Measurements from ENCODE around the gene CFAP61.

Gene CFAP61

DNA sequence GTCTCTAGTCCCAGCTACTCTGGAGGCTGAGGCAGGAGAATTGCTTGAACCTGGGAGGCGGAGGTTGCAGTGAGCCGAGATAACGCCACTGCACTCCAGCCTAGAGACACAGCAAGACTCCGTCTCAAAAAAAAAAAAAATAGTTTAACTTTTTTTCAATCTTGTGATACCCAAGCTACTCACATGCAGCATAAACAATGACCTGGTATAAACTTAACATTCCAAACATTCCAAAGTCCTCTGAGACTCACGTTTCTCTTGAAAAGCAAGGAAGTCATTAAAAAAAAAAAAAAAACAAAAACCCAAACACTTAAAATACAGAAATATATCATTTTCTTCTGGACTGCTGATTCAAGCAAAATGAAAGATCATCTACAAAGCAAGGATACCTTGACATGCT is 14.4 kb upstream of the CFAP61 start:
- FAIRE-seq: no peak

DNA sequence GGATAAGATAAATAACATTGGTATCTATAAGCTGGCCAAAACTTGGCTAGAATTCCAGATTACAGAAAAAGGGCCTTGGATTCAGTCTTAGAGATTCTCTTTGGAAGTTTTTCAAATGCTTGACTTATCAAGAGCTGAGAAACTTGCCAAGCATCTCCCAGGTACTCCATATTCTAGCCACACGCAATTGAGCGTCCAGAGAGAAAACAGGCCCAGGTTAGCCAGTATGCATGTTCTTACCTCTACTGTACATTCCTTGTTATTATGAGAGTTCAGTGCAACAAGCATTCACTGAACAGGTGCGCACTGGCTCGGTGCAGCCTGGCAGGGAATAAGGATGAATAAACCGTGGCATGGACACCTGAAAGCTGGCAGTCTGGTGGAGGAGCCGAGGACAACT is 13.7 kb upstream of the CFAP61 start:
- no peak for FAIRE-seq

DNA sequence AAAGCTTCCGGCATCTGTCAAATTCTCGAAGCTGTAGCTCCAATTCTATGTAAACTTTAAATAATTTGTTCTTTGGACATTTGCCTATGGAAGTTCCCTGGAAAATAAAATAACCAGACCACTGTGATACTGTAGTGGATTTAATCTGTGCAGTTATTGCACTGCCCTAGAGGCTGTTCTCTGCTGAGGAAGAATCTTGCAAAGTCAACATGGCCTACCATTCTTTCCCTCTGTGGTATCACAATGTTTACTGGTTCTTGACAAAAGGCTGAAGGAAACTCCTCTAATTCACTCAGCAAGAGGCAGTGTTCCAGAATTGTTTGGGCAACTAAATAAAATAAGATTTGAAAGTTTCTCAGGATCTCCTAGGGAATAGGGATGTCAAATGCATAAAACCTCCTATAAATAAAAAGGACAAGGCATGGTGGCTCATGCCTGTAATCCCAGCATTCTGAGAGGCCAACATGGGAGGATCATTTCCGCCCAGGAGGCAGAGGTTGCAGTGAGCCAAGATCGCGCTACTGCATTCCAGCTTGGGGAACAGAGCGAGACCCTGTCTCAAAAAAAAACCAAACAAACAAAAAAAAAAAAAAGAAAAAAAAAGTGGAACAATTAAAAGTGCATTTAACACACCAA is 12.5 kb upstream of the CFAP61 start:
- FAIRE-seq: no peak

GRCh38 chr20:20051767-20052073 is 612 bp upstream of the CFAP61 start:
- no peak for FAIRE-seq

DNA sequence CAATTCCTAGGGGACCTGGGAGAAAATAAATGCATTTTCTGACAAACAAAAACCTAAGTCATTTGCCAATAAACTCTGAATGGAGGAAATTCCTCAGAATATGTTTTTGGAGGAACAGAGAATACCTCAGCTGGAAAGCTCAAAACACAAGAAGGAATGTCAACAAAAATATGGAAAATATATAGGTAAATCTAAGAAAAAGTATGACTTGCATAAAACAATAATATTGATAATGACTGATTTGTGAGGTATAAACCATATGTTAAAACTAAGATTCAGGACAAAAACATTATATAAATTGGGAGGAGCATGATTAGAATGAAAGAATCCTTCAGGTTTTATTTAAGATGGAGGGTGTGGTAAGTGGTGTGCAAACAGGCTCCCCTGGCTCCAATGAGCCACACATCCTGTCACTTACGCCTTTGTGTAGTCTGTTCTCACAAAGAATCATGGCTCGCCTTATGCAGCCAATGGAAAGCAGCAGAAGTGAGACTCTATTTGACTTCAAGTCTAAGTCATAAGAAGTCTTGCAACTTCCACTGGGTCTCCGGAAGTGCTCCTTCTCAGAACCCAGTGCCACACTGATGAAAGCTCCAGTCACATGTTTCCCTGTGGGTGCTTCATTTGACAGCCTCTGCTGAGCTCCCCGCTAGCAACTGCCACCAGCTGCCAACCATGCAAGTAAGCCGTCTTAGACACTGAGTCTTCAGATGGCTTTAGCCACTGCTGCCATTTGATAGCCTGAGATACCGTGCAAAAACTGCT is 8.1 kb downstream of the CFAP61 start:
- no peak for FAIRE-seq

DNA sequence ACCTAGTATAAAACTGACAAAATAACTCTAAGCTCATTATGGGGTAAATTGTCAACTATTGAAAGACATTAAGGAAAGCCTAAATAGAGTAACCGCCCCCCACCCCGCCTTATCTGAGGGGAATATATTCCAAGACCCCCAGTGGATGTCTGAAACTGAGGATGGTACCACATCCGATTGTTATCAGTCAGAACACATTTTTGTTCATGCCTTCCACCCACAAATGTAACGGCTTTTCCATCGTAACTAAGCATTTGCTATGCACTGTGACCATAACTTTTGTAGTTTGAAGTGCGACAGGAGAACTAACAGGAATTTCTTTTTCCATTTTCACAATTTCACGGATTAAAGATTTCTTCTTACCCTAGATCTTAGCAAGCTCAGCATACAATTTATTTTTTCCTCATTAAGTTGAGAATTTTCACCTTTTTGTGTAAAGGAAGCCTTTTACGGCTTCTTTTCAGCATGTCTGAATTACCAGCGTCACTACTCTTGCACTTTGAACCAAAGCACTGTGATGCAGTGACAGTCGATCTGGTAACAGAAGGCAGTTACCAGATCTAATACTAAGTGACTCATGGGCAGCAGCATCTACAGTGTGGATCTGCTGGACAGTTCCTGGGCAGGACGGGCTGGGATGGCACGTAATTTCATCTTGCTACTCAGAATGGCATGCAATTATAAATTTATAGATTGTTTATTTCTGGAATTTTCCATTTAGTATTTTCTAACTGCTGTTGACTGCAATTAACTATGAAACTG is 11.8 kb downstream of the CFAP61 start:
- no peak for FAIRE-seq

- no peak for FAIRE-seq
Measured at GRCh38 chr20:20065361-20065760, 13.0 kb downstream of the CFAP61 start.

- no peak for FAIRE-seq
Measured at GRCh38 chr20:20070871-20071726, 18.8 kb downstream of the CFAP61 start.

DNA sequence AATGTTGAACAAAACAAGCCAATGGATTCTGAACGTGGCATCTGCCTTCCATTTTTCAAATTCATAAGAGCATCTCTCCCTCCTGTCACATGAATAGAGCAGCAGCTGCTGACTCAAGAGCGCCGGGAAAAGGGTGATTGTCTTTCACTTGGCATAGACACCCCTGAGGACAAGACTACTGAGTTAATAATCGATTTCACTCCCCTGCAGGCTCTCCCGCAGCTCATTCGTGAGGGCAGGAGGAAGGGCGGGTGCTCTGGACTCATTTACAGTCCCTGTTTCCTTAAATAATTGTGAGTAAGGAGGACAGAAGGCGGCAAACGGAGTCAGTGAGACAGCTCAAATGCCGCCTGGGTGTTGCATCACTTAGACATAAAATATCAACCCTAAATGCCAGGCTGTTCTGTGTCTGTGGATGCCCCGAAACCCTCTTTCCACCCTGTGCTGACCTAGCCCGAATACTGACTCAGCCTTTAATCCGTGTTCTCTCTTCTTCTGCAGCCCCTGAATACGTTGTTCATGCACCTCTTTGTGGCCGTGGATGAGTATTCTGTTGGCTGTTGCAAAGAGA is 21.6 kb downstream of the CFAP61 start:
- no peak for FAIRE-seq

DNA sequence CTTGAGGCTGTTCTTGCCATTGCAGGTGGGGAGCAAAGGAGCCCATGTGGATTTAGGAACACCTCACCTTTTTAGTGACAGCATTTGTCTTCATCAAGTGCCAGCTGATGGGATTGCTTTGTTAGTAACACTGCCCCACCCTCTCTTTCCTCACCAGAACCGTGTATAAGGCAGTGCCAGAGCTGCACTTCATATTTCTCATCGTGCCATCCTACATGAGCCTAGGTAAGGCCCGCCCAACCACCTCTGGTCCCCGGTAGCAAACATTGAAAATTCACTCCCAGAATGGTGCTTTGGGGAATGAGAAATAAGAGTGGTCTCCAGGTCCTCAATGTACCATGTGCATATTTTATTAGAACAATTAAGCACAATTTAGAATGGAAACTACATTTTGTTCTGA is 22.7 kb downstream of the CFAP61 start:
- FAIRE-seq: no peak

- FAIRE-seq: no peak
Measured at GRCh38 chr20:20076297-20077065, 24.1 kb downstream of the CFAP61 start.

DNA sequence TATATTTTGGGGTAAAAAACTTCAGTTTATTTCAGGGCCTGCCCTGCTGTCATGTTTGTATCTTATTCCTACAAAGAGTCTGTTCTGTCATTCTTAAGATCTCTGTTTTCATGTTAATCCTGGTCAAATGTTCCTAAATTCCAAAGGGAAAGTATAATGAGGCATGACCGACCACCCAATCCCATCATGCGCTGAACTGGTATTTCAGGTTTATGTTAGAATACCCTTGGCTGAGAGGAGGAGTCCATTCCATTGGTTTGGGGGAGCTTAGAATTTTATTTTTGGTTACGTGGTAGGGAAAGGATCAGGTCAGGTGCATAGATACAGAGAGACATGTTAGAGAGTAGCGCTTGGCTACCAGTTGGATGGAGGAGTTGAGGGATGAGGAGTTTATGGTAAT is 25.7 kb downstream of the CFAP61 start:
- no peak for FAIRE-seq

DNA sequence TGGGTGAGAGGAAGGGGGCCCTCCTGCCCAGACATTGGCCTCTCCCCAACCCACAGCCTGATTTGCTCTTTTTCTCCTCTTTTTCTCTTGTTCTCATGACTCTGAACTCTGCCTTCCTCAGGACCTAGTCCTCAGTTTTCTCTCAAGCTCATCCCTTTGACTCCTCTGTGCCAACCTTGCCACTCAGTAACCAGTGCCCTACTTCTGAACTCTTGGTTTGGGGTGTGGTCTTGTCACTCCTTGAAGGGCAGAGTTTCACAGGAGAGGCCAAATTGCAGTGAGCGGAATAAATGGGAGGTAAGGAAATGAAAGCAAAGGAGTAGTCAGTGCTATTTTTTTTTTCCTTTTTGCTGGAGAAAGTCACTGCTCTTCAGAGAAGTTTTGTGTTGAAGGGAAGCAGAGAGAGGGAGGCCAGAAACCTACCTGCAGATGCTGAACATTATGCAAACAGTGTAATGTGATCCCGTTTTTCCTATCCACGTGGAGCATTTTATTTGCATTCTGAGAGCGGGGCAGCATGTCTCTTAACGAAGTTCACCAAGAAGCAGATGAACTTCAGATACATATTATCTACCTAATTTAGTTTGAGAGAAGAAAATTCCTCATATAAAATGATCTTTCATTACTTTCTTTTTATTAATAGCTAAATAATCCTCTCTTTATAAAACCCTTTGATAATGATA is 26.9 kb downstream of the CFAP61 start:
- FAIRE-seq: no peak

- no peak for FAIRE-seq
Measured at GRCh38 chr20:20083807-20084206, 31.5 kb downstream of the CFAP61 start.

DNA sequence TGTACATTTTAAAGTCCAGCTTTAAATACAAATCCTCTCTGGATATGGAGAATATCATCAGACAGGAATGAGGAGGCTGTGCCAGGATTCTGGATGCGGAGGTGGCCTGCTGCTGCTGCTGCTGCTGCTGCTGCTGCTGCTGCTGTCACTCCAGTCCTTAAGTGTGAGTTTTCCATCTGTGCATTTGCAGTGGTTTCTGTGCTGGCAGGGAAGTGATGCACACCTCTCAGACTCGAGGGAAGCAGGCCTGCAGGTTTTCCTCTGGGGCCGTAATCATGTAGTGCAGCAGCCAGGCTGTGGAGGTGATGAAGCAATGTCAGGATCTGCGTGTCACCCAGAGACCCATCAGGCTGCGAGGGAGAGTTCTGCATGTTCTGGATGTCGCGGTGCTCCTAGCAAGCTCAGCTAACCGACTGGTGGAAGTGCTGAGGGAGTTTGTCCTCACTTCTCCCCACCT is 32.0 kb downstream of the CFAP61 start:
- FAIRE-seq: no peak

DNA sequence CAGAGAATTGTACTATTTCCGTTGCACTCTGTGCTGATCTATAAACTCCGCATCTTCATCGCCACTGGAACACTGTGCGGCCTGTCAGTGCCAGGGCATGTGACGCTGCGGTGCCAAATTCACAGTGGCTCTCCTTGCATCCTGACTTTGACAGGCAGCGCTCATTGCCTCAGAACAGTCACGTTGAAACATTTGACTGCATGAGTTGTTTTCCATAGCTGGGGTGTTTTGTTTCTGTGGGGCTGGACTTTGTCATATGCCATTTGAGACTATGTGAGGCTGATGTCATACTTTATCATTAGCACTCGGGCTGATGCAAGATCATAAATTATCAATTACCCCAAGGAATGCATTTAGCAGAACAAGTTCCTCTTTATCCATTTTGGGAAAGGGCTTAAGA is 32.7 kb downstream of the CFAP61 start:
- no peak for FAIRE-seq

DNA sequence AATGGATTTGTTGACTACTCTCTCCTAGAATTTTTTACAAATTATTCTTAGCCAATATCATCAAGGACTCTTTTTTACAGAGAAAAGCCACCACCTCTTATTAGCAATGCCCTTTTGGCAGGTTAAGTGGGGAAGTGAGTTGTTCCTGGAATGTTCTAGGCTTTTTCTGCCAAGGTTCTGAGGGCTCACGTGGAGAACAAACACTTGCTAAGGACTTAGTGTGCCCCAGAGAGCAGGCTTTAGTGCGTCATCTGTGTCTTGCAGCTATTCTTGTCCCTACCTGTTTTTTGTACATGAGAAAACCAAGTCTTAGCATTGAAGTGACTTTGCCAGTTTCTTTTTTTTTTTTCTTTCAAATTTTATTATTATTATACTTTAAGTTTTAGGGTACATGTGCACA is 33.5 kb downstream of the CFAP61 start:
- FAIRE-seq: no peak

DNA sequence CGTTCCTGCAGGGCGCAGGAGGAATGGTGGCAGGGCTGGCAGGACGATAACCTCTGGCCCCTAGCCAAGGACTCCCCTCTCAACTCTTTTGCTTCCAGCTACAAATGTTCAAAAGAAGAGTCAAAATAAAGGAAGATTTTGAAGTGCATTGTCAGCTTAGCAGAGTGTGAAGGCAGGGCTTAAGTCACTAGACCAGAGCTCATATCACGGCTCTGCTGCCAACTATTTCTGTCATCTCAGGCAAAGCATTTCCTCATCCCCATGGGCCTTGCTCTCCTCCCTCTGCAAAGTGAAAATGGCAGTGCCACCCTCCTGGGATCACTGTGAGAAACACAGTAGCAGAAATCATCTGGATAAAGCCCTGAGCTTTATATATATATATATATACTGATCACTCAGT is 36.7 kb downstream of the CFAP61 start:
- FAIRE-seq: no peak

DNA sequence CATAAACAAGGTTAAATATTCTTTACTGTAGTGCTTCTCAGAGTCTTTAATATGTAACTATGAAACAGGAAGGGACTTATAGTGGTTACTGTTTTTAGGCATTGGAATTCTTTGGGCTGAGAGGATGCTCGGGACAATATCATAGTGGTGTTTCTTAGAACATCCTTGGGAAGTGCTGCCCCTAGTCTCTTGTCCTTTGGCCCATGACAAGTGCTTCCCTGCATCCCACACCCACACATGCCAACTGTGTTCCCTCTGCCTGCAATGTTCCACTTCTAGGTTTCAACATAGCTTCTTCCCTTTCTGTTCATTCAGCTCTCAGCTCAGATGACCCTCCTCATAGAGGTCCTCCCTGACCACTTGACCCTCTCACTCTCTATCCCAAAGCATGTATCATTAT is 37.6 kb downstream of the CFAP61 start:
- no peak for FAIRE-seq

GRCh38 chr20:20092827-20093226 is 40.5 kb downstream of the CFAP61 start:
- no peak for FAIRE-seq

- FAIRE-seq: no peak
Measured at GRCh38 chr20:20094410-20094809, 42.1 kb downstream of the CFAP61 start.

All from colon (tissue), 2 donors.